GM12878 (cell line): ENCODE measurements around the gene KIAA0825. TPM values are rescaled to one million over a fixed set of nuclear protein-coding genes. Genes with fewer than 3 reads are reported as not detected.

Source experiments
- ATAC-seq: fragments of 200-7000 bp; cut with Tn5 transposase; 3 replicates; pipeline ENCODE4 v1.9.1; 2020; ENCODE audit warnings: mild to moderate bottlenecking, moderate library complexity
- BruUV-seq: library from RNA; stranded (reverse); fragments of 400-500 nt; replicated peaks from 2 replicates; lab custom pipeline; 2021; lab: Mats Ljungman, UMichigan
- CTCF ChIA-PET: fragments of 300-600 bp; sonication (Branson Sonifier 250); formaldehyde crosslinking; extraction: SDS; loops from one replicate; lab custom pipeline; 2021; ENCODE audit warnings: inconsistent platforms; lab: Yijun Ruan, JAX
- POLR2A ChIA-PET: fragments of 350-600 bp; formaldehyde crosslinking; extraction: SDS; loops from one replicate; lab custom pipeline; 2021; ENCODE audit warnings: inconsistent platforms; lab: Charles Lee
- RAD21 ChIA-PET: fragments of 300-600 bp; sonication (Branson Sonifier 250); formaldehyde crosslinking; loops from one replicate; lab custom pipeline; 2023; ENCODE audit warnings: antibody characterized with exemption; ENCODE audit not compliant: unreplicated experiment; lab: Charles Lee
- SMC1A ChIA-PET: fragments of 300-600 bp; sonication (Branson Sonifier 250); formaldehyde crosslinking; loops from one replicate; lab custom pipeline; 2023; ENCODE audit not compliant: unreplicated experiment, uncharacterized antibody; lab: Charles Lee
- DNase-seq: peaks from one replicate; pipeline ENCODE4 v3.0.0-alpha.2; 2011; ENCODE audit warnings: low read depth, low spot score
- FAIRE-seq: peaks from 3 replicates; lab custom pipeline; 2011; peaks lifted over from hg19 to GRCh38; lab: Jason Lieb, UNC
- H2AFZ ChIP-seq: 2 replicates; pipeline ENCODE4 v1.6.0; 2011; ENCODE audit warnings: low read depth, low read length, control low read depth; ENCODE audit not compliant: control insufficient read depth
- H3K27ac ChIP-seq: 2 replicates; pipeline ENCODE4 v1.5.1; 2011; ENCODE audit warnings: control low read depth; ENCODE audit not compliant: control insufficient read depth, insufficient read depth
- H3K27me3 ChIP-seq, 2 experiments: replicated peaks in 1 of 2; 2 replicates each; pipeline versions ENCODE4 v1.6.0 to v1.6.1; 2011; ENCODE audit warnings: low read length in 1 of 2; ENCODE audit not compliant: control insufficient read depth in 2 of 2, insufficient read depth in 2 of 2
- H3K36me3 ChIP-seq, 2 experiments: 2 replicates each; pipeline ENCODE4 v1.5.1; 2011; ENCODE audit warnings: low read length in 1 of 2; ENCODE audit not compliant: control insufficient read depth in 2 of 2, insufficient read depth in 2 of 2
- H3K4me1 ChIP-seq: 2 replicates; pipeline ENCODE4 v1.6.1; 2011; ENCODE audit warnings: mild to moderate bottlenecking, low read length, moderate library complexity, mixed read lengths; ENCODE audit not compliant: control insufficient read depth, insufficient read depth
- H3K4me2 ChIP-seq: 2 replicates; pipeline ENCODE4 v1.6.0; 2011; ENCODE audit warnings: control low read depth; ENCODE audit not compliant: control insufficient read depth, insufficient read depth
- H3K4me3 ChIP-seq: fragments of 200-600 bp; sonication (generic); 2 replicates; pipeline ENCODE4 v1.5.1; 2016
- H3K79me2 ChIP-seq: 2 replicates; pipeline ENCODE4 v1.6.0; 2011; ENCODE audit warnings: low read length; ENCODE audit not compliant: control insufficient read depth, insufficient read depth
- H3K9ac ChIP-seq: 2 replicates; pipeline ENCODE4 v1.8.0; 2011; ENCODE audit warnings: low read length, control low read depth, mixed read lengths; ENCODE audit not compliant: control insufficient read depth, insufficient read depth
- H3K9me3 ChIP-seq: replicated peaks from 3 replicates; pipeline ENCODE4 v1.5.1; 2011; ENCODE audit warnings: mild to moderate bottlenecking, low read length; ENCODE audit not compliant: control insufficient read depth, insufficient read depth
- H4K20me1 ChIP-seq: 2 replicates; pipeline ENCODE4 v1.6.0; 2011; ENCODE audit not compliant: control insufficient read depth, insufficient read depth
- BCL3 ChIP-seq: IDR thresholded peaks from 2 replicates; pipeline ENCODE4 v1.6.1; 2011; ENCODE audit warnings: borderline replicate concordance, low read depth, mild to moderate bottlenecking, moderate library complexity, low read length; ENCODE audit not compliant: insufficient read depth, poor library complexity, severe bottlenecking
- BHLHE40 ChIP-seq, 2 experiments: fragments of 450-650 bp in 1 of 2; IDR thresholded peaks; 2 replicates each; pipeline ENCODE4 v1.6.1; 2011 to 2017; ENCODE audit warnings: low read depth in 2 of 2, borderline replicate concordance in 1 of 2, improper control_type of control experiment in 1 of 2, low read length in 1 of 2, mild to moderate bottlenecking in 1 of 2
- CBX3 ChIP-seq: fragments of 200-600 bp; sonication (generic); IDR thresholded peaks from 2 replicates; pipeline ENCODE4 v1.6.1; 2016; ENCODE audit warnings: low read depth, borderline replicate concordance
- CHD2 ChIP-seq: IDR thresholded peaks from 2 replicates; pipeline ENCODE4 v1.6.1; 2011; ENCODE audit warnings: low read depth, low read length, improper control_type of control experiment, borderline replicate concordance
- EED ChIP-seq: sonication (generic); IDR thresholded peaks from 2 replicates; pipeline ENCODE4 v1.6.1; 2016; ENCODE audit warnings: antibody characterized with exemption, low read depth
- IRF5 ChIP-seq: fragments of 450-650 bp; IDR thresholded peaks from 2 replicates; pipeline ENCODE4 v1.6.1; 2017; ENCODE audit warnings: borderline replicate concordance
- MTA3 ChIP-seq: IDR thresholded peaks from 2 replicates; pipeline ENCODE4 v1.6.1; 2012; ENCODE audit warnings: low read length, inconsistent platforms, borderline replicate concordance
- NFXL1 ChIP-seq: fragments of 450-650 bp; IDR thresholded peaks from 2 replicates; pipeline ENCODE4 v1.6.1; 2017; ENCODE audit warnings: antibody characterized with exemption, mild to moderate bottlenecking, borderline replicate concordance
- NFYB ChIP-seq: IDR thresholded peaks from 2 replicates; pipeline ENCODE4 v1.6.1; 2011; ENCODE audit warnings: low read depth, mild to moderate bottlenecking, low read length, improper control_type of control experiment, moderate library complexity; ENCODE audit not compliant: insufficient read depth
- NKRF ChIP-seq: fragments of 450-650 bp; conservative IDR thresholded peaks from 2 replicates; pipeline ENCODE4 v1.6.1; 2017; ENCODE audit warnings: mild to moderate bottlenecking, moderate library complexity
- NR2C2 ChIP-seq: IDR thresholded peaks from 2 replicates; pipeline ENCODE4 v1.6.1; 2011; ENCODE audit warnings: borderline replicate concordance, low read depth; ENCODE audit not compliant: control insufficient read depth, insufficient read length
- RAD51 ChIP-seq: fragments of 450-650 bp; IDR thresholded peaks from 2 replicates; pipeline ENCODE4 v1.6.1; 2016; ENCODE audit warnings: moderate library complexity, mild to moderate bottlenecking, inconsistent platforms
- RBBP5 ChIP-seq: fragments of 200-600 bp; sonication (generic); conservative IDR thresholded peaks from 2 replicates; pipeline ENCODE4 v1.6.1; 2016
- RUNX3 ChIP-seq: IDR thresholded peaks from 2 replicates; pipeline ENCODE4 v1.6.1; 2012; ENCODE audit warnings: low read length, inconsistent platforms
- SIX5 ChIP-seq: IDR thresholded peaks from 2 replicates; pipeline ENCODE4 v1.6.1; 2011; ENCODE audit warnings: mild to moderate bottlenecking, low read depth, low read length, moderate library complexity; ENCODE audit not compliant: severe bottlenecking
- SREBF1 ChIP-seq: IDR thresholded peaks from 2 replicates; pipeline ENCODE4 v1.6.1; 2012; ENCODE audit warnings: mild to moderate bottlenecking, low read length
- ZNF207 ChIP-seq: fragments of 450-650 bp; IDR thresholded peaks from 2 replicates; pipeline ENCODE4 v1.6.1; 2014; ENCODE audit warnings: antibody characterized with exemption, mild to moderate bottlenecking, borderline replicate concordance
- WGBS: methylation state at CpG from one replicate; pipeline ENCODE4 v1.1.6; 2016; ENCODE audit warnings: low lambda C conversion rate; ENCODE audit not compliant: insufficient replicate concordance, insufficient coverage; ENCODE audit errors: missing lambda C conversion rate; 5-methylcytosine and 5-hydroxymethylcytosine counted together
- in situ Hi-C: fragments of 300-500 bp; cut with MboI; formaldehyde crosslinking; loops from 9 replicates; pipeline ENCODE4 v1.14.3; 2018; ENCODE audit warnings: mixed read lengths
- intact Hi-C: fragments of 100-400 bp; cut with micrococcal nuclease; formaldehyde crosslinking; loops from one replicate; pipeline ENCODE4 v1.14.2; 2022; ENCODE audit not compliant: unreplicated experiment
- polyA plus RNA-seq, 11 experiments: library from polyadenylated mRNA; depleted of rRNA in 4 of 11; unstranded in 6 of 11; stranded (reverse) in 5 of 11; fragments of >200 nt; fragmentation: Nextera tagmentation in 4 of 11; fragmentation: Illumina TruSeq in 1 of 11; extraction: Ambion mirVana in 4 of 11; extraction: Trizol in 1 of 11; gene quantifications; 1 replicate in 1 of 11; 2 replicates in 10 of 11; pipeline versions ENCODE4 v1.2.1 to v1.2.3, GENCODE V29; 2011 to 2016; ENCODE audit warnings: inconsistent platforms in 2 of 11, missing spikeins in 2 of 11, low read depth in 1 of 11
- total RNA-seq, 4 experiments: library from RNA; depleted of rRNA in 3 of 4; stranded (reverse); fragments of >200 nt in 3 of 4; fragmentation: Illumina TruSeq in 1 of 4; extraction: Trizol in 1 of 4; gene quantifications; 2 replicates each; pipeline versions ENCODE4 v1.2.1 to v1.2.3, GENCODE V29; 2013 to 2021

KIAA0825 gene
- total and polyA plus RNA-seq, 10 of the 15 experiments (the other 5 are each of a cell fraction or from before 2014, with no cell fraction given): 0.55 to 1.9 (median 1.5) TPM

- H3K79me2 ChIP-seq: no peaks in the 10 kb centered on the region
- intact Hi-C loops: no loop called here
- no peak overlapping the region for H3K27ac ChIP-seq
- DNase-seq (no peak), ATAC-seq (no peak)
- H3K9ac ChIP-seq: no peak overlapping the region
- CTCF ChIA-PET: no interaction called here
- no peaks in the 10 kb centered on the region for H3K4me1 ChIP-seq
- POLR2A ChIA-PET: no interaction called here
- no peak overlapping the region for H2AFZ ChIP-seq
- BruUV-seq: no TSS peak
- no peaks in the 10 kb centered on the region for H3K9me3 ChIP-seq
- no peak overlapping the region for H3K4me3 ChIP-seq
- no peaks in the 10 kb centered on the region for H3K36me3 ChIP-seq
- RAD21 ChIA-PET: no interaction called here
- no peaks in the 10 kb centered on the region for H3K27me3 ChIP-seq
- in situ Hi-C loops: no loop called here
- TF ChIP-seq BHLHE40 (IDR thresholded peaks at IDR 0.05; ENCODE audit: borderline replicate concordance in 1 of 2, low read depth in 2 of 2, low read length in 1 of 2) (peak in 1 of 2 experiments; percentile 41; a peak in 1 of 4 replicates), NFYB (peak; percentile 68), MTA3 (no peak), BCL3 (no peak), NFXL1 (no peak), NKRF (no peak), EED (no peak), RBBP5 (no peak), ZNF207 (no peak), CHD2 (no peak), RAD51 (peak; percentile 66; the same call in 1 of the 2 replicates), NR2C2 (no peak), SIX5 (no peak), IRF5 (no peak), SREBF1 (no peak), CBX3 (no peak), RUNX3 (no peak)
- TF ChIP-seq, all 136 proteins: peak for 3
- Histone ChIP-seq H4K20me1 (no peaks in the 10 kb centered on the region), H3K4me2 (no peak overlapping the region)
- 31% methylated on average over 4 of the region's 4 CpGs for WGBS
- SMC1A ChIA-PET: interaction anchor here (0.6 kb wide), 1 partner anchor 14 kb away, joined by 3 read pairs; no protein-coding TSS in a partner anchor
- FAIRE-seq: no peak
Observed at GRCh38 chr5:94274707-94275106, 343.7 kb downstream of the KIAA0825 start.
